ENCODE results near the gene RHBG. TPM values are rescaled to one million over a fixed set of nuclear protein-coding genes. Genes with fewer than 3 reads are reported as not detected.

The RHBG gene
- total RNA-seq, 2 experiments from 2014 or later = not detected

DNA sequence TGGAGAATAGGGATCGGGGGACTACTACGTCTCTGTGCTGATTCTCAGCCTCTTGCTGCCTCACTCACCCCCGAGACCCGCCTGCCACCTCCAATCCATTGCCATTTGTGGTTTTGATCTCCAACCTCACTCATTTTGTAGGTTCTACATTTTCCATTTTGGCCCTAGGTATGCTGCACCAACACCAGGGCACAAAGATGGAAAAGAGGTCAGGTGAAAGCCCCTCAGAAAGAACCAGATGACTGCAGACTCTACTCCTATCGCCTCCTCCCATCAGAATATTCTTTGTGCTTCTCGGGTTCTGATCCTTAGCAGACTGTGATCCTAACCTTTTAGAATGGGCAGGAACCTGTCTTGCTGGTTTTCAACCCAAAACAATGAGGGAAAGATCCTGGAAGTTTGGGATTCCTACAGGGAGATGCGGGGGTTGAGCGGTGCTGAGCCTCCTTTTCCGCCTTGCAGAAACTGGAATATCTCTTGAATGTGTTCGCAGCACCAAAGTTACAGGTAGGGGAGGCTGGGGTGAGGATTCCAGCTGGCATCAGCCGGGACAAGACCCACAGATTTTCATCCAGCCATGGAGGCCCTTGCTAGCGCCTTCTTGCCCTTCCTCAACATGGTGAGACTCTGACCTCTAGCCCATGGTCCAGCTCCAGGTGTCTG, 53.1 kb downstream of the RHBG start:
- Mint-ChIP-seq H3K9me3 (ENCODE audit: insufficient read depth) (no peaks in the 10 kb centered on the region), H3K27ac (peak overlapping the region; percentile 39), H3K4me1 (ENCODE audit: low read depth) (peaks cover 22% of the 10 kb centered on the region), H3K4me3 (peak overlapping the region; percentile 42), H3K27me3 (ENCODE audit: low read depth) (peaks cover 89% of the 10 kb centered on the region), H3K36me3 (ENCODE audit: low read depth) (no peaks in the 10 kb centered on the region)
- ChIA-PET CTCF (interaction anchor here (0.7 to 4.4 kb wide), 4 partner anchors 24 to 304 kb away, joined by 3 to 34 read pairs (median 16); no protein-coding TSS in a partner anchor), POLR2A (no interaction called here)
- DNase-seq = no peak
- no peak for ATAC-seq

- ATAC-seq = no peak
- Mint-ChIP-seq H3K36me3 (ENCODE audit: low read depth) (no peaks in the 10 kb centered on the region), H3K4me1 (ENCODE audit: low read depth) (peaks cover 22% of the 10 kb centered on the region), H3K9me3 (ENCODE audit: insufficient read depth) (no peaks in the 10 kb centered on the region), H3K27ac (no peak overlapping the region), H3K4me3 (no peak overlapping the region), H3K27me3 (ENCODE audit: low read depth) (peaks cover 89% of the 10 kb centered on the region)
- no peak for DNase-seq
- ChIA-PET POLR2A (no interaction called here), CTCF (interaction anchor here (0.7 to 4.4 kb wide), 4 partner anchors 23 to 304 kb away, joined by 3 to 34 read pairs (median 16); no protein-coding TSS in a partner anchor)
Observed at GRCh38 chr1:156422602-156423091, 53.6 kb downstream of the RHBG start.

- CTCF ChIA-PET = interaction anchor here (0.8 to 4.4 kb wide), 4 partner anchors 22 to 437 kb away, joined by 3 to 34 read pairs (median 16); partner anchors contain the start of gene NTRK1
- POLR2A ChIA-PET = no interaction called here
- no peak overlapping the region for H3K4me3 Mint-ChIP-seq
Observed at GRCh38 chr1:156423422-156424352, 54.7 kb downstream of the RHBG start.

GRCh38 chr1:156424806-156425432, 55.9 kb downstream of the RHBG start:
- no peak overlapping the region for H3K4me3 Mint-ChIP-seq
- ATAC-seq (no peak), DNase-seq (no peak)
- H3K27ac Mint-ChIP-seq = no peak overlapping the region
- peaks cover 91% of the 10 kb centered on the region for H3K27me3 Mint-ChIP-seq (ENCODE audit: low read depth)
- ChIA-PET CTCF (interaction anchor here (0.8 to 4.4 kb wide), 6 partner anchors 21 to 436 kb away, joined by 3 to 34 read pairs (median 4); partner anchors contain the start of gene NTRK1), POLR2A (no interaction called here)
- peaks cover 18% of the 10 kb centered on the region for H3K4me1 Mint-ChIP-seq (ENCODE audit: low read depth)
- no peaks in the 10 kb centered on the region for H3K36me3 Mint-ChIP-seq (ENCODE audit: low read depth)
- no peaks in the 10 kb centered on the region for H3K9me3 Mint-ChIP-seq (ENCODE audit: insufficient read depth)

More at GRCh38 chr1:156423422-156424352, 54.7 kb downstream of the RHBG start:
- peaks cover 22% of the 10 kb centered on the region for H3K4me1 Mint-ChIP-seq (ENCODE audit: low read depth)
- DNase-seq (no peak), ATAC-seq (no peak)
- H3K27ac Mint-ChIP-seq = no peak overlapping the region
- peaks cover 91% of the 10 kb centered on the region for H3K27me3 Mint-ChIP-seq (ENCODE audit: low read depth)
- H3K36me3 Mint-ChIP-seq (ENCODE audit: low read depth) = no peaks in the 10 kb centered on the region
- no peaks in the 10 kb centered on the region for H3K9me3 Mint-ChIP-seq (ENCODE audit: insufficient read depth)

- H3K27ac Mint-ChIP-seq = no peak overlapping the region
- peaks cover 8% of the 10 kb centered on the region for H3K4me1 Mint-ChIP-seq (ENCODE audit: low read depth)
- H3K9me3 Mint-ChIP-seq (ENCODE audit: insufficient read depth) = no peaks in the 10 kb centered on the region
- no peak overlapping the region for H3K4me3 Mint-ChIP-seq
- ATAC-seq (no peak), DNase-seq (no peak)
- CTCF ChIA-PET = interaction anchor here (0.7 to 1.2 kb wide), 3 partner anchors 40 to 300 kb away, joined by 3 to 6 read pairs (median 4); no protein-coding TSS in a partner anchor
- H3K27me3 Mint-ChIP-seq (ENCODE audit: low read depth) = peaks cover 91% of the 10 kb centered on the region
- POLR2A ChIA-PET = no interaction called here
- no peaks in the 10 kb centered on the region for H3K36me3 Mint-ChIP-seq (ENCODE audit: low read depth)
Observed at GRCh38 chr1:156425943-156426342, 56.9 kb downstream of the RHBG start.

DNA sequence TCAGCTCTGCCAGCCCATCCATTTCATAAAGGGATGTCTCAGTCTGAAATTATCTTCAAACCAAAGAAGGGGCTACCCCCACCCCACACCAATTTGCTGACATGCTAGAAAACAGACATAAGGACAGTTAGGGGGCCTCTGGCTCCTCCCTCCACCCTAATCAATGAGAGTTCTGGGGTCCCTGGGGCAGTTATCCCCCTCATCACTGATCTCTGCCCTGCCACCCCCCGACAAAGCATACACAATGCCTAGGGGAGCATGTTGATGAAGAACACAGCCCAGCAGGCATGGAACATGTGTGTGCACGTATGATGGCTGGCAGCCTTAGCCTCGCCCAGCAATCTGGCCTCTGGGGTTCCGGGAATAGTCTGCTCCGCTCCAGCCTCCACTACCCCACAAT, 58.9 kb downstream of the RHBG start:
- no peaks in the 10 kb centered on the region for H3K4me1 Mint-ChIP-seq (ENCODE audit: low read depth)
- ATAC-seq (no peak), DNase-seq (no peak)
- no peaks in the 10 kb centered on the region for H3K9me3 Mint-ChIP-seq (ENCODE audit: insufficient read depth)
- CTCF ChIA-PET = interaction anchor here (0.8 to 8.0 kb wide), 3 partner anchors 11 to 41 kb away, joined by 3 to 85 read pairs (median 5); no protein-coding TSS in a partner anchor
- no peak overlapping the region for H3K4me3 Mint-ChIP-seq
- no peaks in the 10 kb centered on the region for H3K36me3 Mint-ChIP-seq (ENCODE audit: low read depth)
- no peak overlapping the region for H3K27ac Mint-ChIP-seq
- H3K27me3 Mint-ChIP-seq (ENCODE audit: low read depth) = peaks cover 94% of the 10 kb centered on the region
- POLR2A ChIA-PET = no interaction called here

- ChIA-PET CTCF (interaction anchor here (0.8 to 8.0 kb wide), 2 partner anchors 12 to 42 kb away, joined by 3 to 85 read pairs; no protein-coding TSS in a partner anchor), POLR2A (no interaction called here)
- Mint-ChIP-seq H3K4me1 (ENCODE audit: low read depth) (no peaks in the 10 kb centered on the region), H3K27ac (no peak overlapping the region), H3K9me3 (ENCODE audit: insufficient read depth) (no peaks in the 10 kb centered on the region), H3K4me3 (no peak overlapping the region), H3K27me3 (ENCODE audit: low read depth) (peaks cover 94% of the 10 kb centered on the region), H3K36me3 (ENCODE audit: low read depth) (no peaks in the 10 kb centered on the region)
- ATAC-seq (no peak), DNase-seq (no peak)
Observed at GRCh38 chr1:156428746-156429288, 59.8 kb downstream of the RHBG start.

DNA sequence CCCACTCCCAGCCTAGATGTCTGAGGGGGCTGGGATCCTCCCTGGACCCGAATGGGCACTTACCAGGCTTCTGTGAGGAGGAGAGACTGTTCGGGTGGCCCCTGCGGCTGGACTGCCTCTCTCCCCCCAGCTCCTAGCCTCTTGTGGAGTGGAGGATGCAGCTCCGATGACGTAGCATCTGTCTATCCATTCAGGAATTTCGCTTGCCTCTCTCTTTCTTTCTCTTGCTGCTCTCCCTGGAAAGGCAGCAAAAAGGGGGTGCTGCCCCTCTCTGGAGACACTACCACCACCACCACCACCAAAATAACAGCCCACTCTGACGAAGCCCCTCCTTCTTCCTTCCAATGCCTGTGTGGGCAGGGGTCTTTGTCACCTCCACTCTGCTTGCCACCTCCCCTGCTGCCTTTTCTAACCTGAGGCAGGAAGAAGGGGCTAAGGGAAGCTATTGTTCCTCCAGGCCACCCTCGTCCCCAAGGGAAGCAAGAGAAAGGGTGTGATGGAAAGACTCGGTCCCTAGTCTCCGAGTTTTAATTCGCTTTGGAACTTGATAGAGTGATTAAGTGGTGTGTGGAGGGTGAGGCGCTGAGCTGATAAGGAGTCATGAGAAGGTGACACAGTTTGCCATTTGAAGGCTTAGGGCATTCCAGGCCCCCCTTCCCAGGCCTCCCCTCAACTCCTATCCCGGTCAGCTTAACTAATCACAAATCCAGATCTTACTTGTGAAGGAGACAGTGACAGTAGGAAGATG, 60.5 kb downstream of the RHBG start:
- no peak for DNase-seq
- no peak overlapping the region for H3K4me3 Mint-ChIP-seq
- H3K27me3 Mint-ChIP-seq (ENCODE audit: low read depth) = peaks cover 94% of the 10 kb centered on the region
- H3K27ac Mint-ChIP-seq = no peak overlapping the region
- ChIA-PET POLR2A (no interaction called here), CTCF (interaction anchor here (2.1 to 8.0 kb wide), 2 partner anchors 16 to 43 kb away, joined by 7 to 85 read pairs; no protein-coding TSS in a partner anchor)
- no peaks in the 10 kb centered on the region for H3K9me3 Mint-ChIP-seq (ENCODE audit: insufficient read depth)
- H3K36me3 Mint-ChIP-seq (ENCODE audit: low read depth) = no peaks in the 10 kb centered on the region
- no peak for ATAC-seq
- no peaks in the 10 kb centered on the region for H3K4me1 Mint-ChIP-seq (ENCODE audit: low read depth)

DNA sequence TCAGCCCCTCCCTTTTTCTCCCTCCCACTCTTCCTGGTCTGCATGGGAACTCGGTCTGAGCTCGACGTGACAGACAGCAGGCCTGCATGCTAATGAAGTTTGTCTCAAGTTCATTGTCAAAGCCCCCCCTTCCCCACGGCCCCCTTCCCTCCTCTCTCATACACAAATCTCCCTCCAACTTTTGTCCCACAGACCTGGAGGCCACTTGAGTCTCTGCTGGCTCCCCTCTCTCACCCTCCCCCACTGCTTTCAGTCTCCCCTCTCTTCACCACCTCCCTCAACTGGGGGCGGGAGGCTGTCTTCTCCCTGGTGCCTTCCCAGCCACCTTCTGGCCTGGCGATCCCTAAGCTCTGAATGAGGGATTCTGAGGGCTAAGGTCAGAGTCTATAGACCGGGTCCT, 61.3 kb downstream of the RHBG start:
- DNase-seq = no peak
- ATAC-seq = no peak
- no peaks in the 10 kb centered on the region for H3K36me3 Mint-ChIP-seq (ENCODE audit: low read depth)
- peaks cover 95% of the 10 kb centered on the region for H3K27me3 Mint-ChIP-seq (ENCODE audit: low read depth)
- H3K4me3 Mint-ChIP-seq = no peak overlapping the region
- H3K4me1 Mint-ChIP-seq (ENCODE audit: low read depth) = peaks cover 3% of the 10 kb centered on the region
- no peaks in the 10 kb centered on the region for H3K9me3 Mint-ChIP-seq (ENCODE audit: insufficient read depth)
- H3K27ac Mint-ChIP-seq = no peak overlapping the region
- POLR2A ChIA-PET = no interaction called here
- CTCF ChIA-PET = interaction anchor here (2.1 to 8.0 kb wide), 2 partner anchors 16 to 44 kb away, joined by 7 to 85 read pairs; no protein-coding TSS in a partner anchor

- no peaks in the 10 kb centered on the region for H3K36me3 Mint-ChIP-seq (ENCODE audit: low read depth)
- DNase-seq = no peak
Observed at GRCh38 chr1:156430866-156431265, 61.9 kb downstream of the RHBG start.

More at GRCh38 chr1:156430866-156431265, 61.9 kb downstream of the RHBG start:
- ATAC-seq = no peak
- Mint-ChIP-seq H3K27ac (no peak overlapping the region), H3K9me3 (ENCODE audit: insufficient read depth) (no peaks in the 10 kb centered on the region), H3K4me1 (ENCODE audit: low read depth) (peaks cover 6% of the 10 kb centered on the region), H3K27me3 (ENCODE audit: low read depth) (peaks cover 94% of the 10 kb centered on the region), H3K4me3 (no peak overlapping the region)
- CTCF ChIA-PET = interaction anchor here (0.6 to 8.0 kb wide), 4 partner anchors 11 to 197 kb away, joined by 4 to 85 read pairs (median 10); no protein-coding TSS in a partner anchor
- POLR2A ChIA-PET = no interaction called here

Data from activated CD8-positive, alpha-beta T cell treated with anti-CD3 and anti-CD28 coated beads, Interleukin-2, amount 10 ng/mL, durations not matched to agents 7 days and 5 days (primary cell).